ENCODE measurements around the gene ADAD1. TPM values are rescaled to one million over a fixed set of nuclear protein-coding genes. Genes with fewer than 3 reads are reported as not detected.

Gene ADAD1
- total RNA-seq, 1 donor from 2014 or later, result not detected

DNA sequence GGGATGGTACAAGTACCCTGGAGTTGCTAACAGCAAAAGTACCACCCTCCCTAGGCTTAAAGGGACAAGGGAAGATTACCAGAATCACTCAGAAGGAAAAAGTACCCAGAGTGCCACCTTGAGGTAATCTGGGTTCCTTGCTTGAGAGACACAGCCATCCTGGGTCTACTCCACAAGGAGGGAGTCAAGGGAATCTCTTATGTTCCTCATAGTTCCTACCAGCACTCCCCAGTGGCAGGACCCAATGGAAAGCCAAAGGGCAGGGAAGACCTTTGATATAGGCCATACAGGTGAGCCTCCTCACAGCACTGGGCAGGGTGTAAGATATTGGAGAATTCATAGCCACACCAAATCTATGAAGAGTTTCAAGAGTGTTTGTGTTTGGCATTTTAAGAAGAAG is 72.0 kb downstream of the ADAD1 start:
- H3K4me3 Mint-ChIP-seq (ENCODE audit: unreplicated experiment), result no peak overlapping the region
- TF ChIP-seq, protein P1, sequence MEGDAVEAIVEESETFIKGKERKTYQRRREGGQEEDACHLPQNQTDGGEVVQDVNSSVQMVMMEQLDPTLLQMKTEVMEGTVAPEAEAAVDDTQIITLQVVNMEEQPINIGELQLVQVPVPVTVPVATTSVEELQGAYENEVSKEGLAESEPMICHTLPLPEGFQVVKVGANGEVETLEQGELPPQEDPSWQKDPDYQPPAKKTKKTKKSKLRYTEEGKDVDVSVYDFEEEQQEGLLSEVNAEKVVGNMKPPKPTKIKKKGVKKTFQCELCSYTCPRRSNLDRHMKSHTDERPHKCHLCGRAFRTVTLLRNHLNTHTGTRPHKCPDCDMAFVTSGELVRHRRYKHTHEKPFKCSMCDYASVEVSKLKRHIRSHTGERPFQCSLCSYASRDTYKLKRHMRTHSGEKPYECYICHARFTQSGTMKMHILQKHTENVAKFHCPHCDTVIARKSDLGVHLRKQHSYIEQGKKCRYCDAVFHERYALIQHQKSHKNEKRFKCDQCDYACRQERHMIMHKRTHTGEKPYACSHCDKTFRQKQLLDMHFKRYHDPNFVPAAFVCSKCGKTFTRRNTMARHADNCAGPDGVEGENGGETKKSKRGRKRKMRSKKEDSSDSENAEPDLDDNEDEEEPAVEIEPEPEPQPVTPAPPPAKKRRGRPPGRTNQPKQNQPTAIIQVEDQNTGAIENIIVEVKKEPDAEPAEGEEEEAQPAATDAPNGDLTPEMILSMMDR (IDR thresholded peaks at IDR 0.05), result peak; percentile 59
- no peaks in the 10 kb centered on the region for H3K4me1 Mint-ChIP-seq (ENCODE audit: low read depth)
- H3K9me3 Mint-ChIP-seq (ENCODE audit: low read depth), result no peaks in the 10 kb centered on the region
- no peak for DNase-seq (ENCODE audit: low spot score)
- no peaks in the 10 kb centered on the region for H3K36me3 Mint-ChIP-seq (ENCODE audit: low read depth)
- peaks cover 21% of the 10 kb centered on the region for H3K27me3 Mint-ChIP-seq (ENCODE audit: low read depth)
- no peak overlapping the region for H3K27ac Mint-ChIP-seq (ENCODE audit: unreplicated experiment)

DNA sequence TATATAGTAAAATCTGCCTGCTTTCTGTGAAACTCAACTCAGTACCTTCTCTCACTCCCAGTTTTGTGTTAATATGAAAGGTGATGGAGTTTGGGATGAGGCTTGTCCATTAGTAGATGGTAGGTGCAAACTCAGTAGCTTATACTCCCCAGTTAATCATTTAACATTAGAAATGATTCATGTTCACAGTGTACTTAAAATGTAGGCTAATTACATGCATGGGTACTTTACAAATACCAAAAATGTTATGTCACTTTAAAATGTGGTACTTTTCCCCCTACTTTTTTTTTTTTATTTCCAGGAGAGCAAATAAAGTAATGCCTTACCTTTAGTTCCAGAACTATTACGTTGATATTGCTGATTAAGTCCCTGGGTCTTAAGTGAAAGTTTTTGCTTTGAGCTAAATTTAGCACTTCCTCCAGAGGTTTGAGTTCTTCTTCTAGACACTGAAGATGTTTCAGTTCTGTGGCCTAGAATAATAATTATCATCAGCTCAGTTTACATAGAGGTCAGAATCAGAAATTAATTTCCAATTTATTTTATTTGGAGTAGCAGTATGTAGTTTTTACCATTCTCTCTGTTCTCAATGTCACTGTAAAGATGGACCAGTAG is 74.7 kb downstream of the ADAD1 start:
- DNase-seq (ENCODE audit: low spot score), result no peak
- peaks cover 15% of the 10 kb centered on the region for H3K27me3 Mint-ChIP-seq (ENCODE audit: low read depth)
- H3K4me3 Mint-ChIP-seq (ENCODE audit: unreplicated experiment), result no peak overlapping the region
- TF ChIP-seq, protein P1 (IDR thresholded peaks at IDR 0.05), result no peak
- no peaks in the 10 kb centered on the region for H3K36me3 Mint-ChIP-seq (ENCODE audit: low read depth)
- no peaks in the 10 kb centered on the region for H3K9me3 Mint-ChIP-seq (ENCODE audit: low read depth)
- no peak overlapping the region for H3K27ac Mint-ChIP-seq (ENCODE audit: unreplicated experiment)
- no peaks in the 10 kb centered on the region for H3K4me1 Mint-ChIP-seq (ENCODE audit: low read depth)

DNA sequence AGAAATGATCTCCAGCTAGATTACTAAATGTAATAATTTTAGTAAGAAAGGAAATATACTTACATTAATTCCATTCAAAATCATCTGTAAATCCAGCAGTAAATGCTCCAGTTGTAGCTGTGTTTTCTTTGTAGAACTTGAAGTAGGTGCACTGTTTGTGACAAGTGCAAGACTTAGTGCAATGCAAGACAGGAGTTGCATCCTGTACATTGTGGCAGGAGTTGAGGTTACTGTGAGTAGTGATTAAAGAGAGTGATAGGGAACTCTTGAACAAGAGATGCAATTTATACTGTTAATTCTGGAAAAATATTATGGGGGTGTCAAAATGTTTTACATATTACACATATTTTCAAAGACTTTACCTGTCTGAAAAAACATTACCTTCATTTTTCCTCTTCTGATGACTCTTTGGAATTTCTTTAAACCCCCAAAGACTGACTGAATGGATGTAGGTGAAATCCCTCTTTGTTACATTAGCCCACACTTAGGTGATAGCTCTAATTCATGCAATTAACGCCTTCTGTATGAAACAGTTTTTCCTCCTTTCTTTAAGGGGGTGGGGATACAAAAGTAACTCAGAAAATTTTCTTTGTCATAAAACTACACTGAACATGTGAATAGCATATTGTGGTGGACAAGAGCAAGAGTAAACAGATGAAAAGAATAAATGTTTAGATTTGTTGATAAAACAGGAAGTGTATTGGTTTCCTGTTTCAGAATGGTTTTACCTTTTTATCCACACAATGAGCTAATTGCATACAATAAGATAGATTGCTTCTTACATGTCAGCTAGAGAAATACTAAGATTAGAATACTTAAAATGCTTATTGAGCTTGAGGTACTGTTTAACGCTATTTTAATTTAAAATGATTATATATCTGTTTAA is 77.7 kb downstream of the ADAD1 start, which contains the start of gene IL2:
TSS of gene IL2 (minus strand) at position 495 of the 886 bp plus-strand sequence. CDS start at position 210, 285 bp downstream.
- Mint-ChIP-seq H3K27me3 (ENCODE audit: low read depth) (peaks cover 6% of the 10 kb centered on the region), H3K4me3 (ENCODE audit: unreplicated experiment) (no peak within 1 kb of the TSS), H3K27ac (ENCODE audit: unreplicated experiment) (no peak within 1 kb of the TSS), H3K36me3 (ENCODE audit: low read depth) (no peaks in the 10 kb centered on the region), H3K4me1 (ENCODE audit: low read depth) (no peaks in the 10 kb centered on the region), H3K9me3 (ENCODE audit: low read depth) (peaks cover 3% of the 10 kb centered on the region)
- DNase-seq (ENCODE audit: low spot score), result no peak
- TF ChIP-seq, protein P1 (IDR thresholded peaks at IDR 0.05), result no peak

DNA sequence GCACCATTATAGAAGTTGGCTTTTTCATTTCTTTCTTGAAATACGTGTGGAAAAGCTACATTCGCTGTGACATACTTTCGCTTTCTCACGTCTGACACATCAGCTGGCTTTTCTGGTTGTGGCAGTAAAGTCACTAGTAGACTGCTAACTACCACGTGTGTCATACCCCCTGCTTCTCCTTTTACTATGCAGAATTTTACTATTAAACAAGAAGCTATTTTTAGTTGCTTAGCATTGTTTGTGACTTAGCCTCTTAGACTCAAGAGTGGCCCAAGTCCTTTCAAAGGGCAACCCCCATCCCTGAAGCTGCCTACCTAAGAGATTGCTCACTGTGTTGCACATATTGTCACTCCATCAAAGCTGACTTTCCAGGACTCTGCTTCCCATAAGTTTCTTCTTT is 79.8 kb downstream of the ADAD1 start:
- Mint-ChIP-seq H3K27ac (ENCODE audit: unreplicated experiment) (no peak overlapping the region), H3K36me3 (ENCODE audit: low read depth) (no peaks in the 10 kb centered on the region), H3K4me3 (ENCODE audit: unreplicated experiment) (no peak overlapping the region), H3K4me1 (ENCODE audit: low read depth) (no peaks in the 10 kb centered on the region), H3K9me3 (ENCODE audit: low read depth) (peaks cover 5% of the 10 kb centered on the region), H3K27me3 (ENCODE audit: low read depth) (no peaks in the 10 kb centered on the region)
- TF ChIP-seq, protein P1 (IDR thresholded peaks at IDR 0.05), result no peak
- no peak for DNase-seq (ENCODE audit: low spot score)

DNA sequence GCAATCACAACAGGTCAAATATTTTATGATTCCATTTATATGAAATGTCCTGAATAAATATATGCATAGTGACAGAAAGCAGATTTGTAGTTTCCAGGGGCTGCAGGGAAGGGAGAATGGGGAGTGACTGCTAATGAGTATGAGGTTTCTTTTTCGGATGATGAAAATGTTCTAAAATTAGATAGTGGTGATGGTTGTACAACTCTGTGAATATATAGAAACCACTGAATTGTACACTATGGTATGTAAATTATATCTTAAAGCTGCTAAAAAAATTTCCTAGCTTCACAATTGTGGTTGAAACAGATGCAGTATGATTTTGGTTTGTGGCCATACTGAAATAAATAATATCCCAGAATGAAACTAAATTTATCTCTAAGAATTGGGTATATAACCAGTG is 90.6 kb downstream of the ADAD1 start:
- H3K9me3 Mint-ChIP-seq (ENCODE audit: low read depth), result peaks cover 18% of the 10 kb centered on the region
- peaks cover 4% of the 10 kb centered on the region for H3K27me3 Mint-ChIP-seq (ENCODE audit: low read depth)
- H3K4me1 Mint-ChIP-seq (ENCODE audit: low read depth), result no peaks in the 10 kb centered on the region
- TF ChIP-seq, protein P1 (IDR thresholded peaks at IDR 0.05), result no peak
- no peaks in the 10 kb centered on the region for H3K36me3 Mint-ChIP-seq (ENCODE audit: low read depth)
- H3K4me3 Mint-ChIP-seq (ENCODE audit: unreplicated experiment), result no peak overlapping the region
- no peak overlapping the region for H3K27ac Mint-ChIP-seq (ENCODE audit: unreplicated experiment)
- no peak for DNase-seq (ENCODE audit: low spot score)
